ENCODE data around the gene ACOXL. TPM values are rescaled to one million over a fixed set of nuclear protein-coding genes. Genes with fewer than 3 reads are reported as not detected.

Gene ACOXL
- total and polyA plus RNA-seq, 2 of the 8 experiments (the other 6 are each of a cell fraction or from before 2014, with no cell fraction given), result 11.4 to 20.6 TPM

DNA sequence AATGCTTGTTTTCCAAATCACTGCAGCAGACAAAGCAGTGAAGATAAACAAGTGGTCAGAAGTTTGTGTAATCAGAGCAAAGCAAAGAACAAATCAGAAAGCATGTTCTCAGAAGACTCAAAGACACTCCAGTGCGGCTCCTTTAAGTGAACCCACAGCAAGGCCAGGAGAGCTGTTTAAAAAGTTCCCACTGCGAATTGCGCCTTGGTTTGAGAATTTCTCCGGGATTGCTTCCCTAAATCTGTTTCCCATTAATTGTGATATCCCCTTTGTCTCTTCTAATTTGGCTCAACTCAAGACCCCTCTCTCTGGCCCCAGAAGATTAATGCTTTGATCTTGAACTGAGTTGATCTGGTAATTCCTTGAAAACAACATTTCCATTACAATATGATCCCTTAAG, 265.9 kb downstream of the ACOXL start:
- H3K4ac ChIP-seq (replicated peaks; ENCODE audit: insufficient read length, low read depth, low read length), result no peak overlapping the region
- H2BK120ac ChIP-seq (replicated peaks; ENCODE audit: low read depth, low read length), result no peak overlapping the region
- no peak overlapping the region for H3K27ac ChIP-seq (ENCODE audit: low read depth, low read length)
- no peaks in the 10 kb centered on the region for H3K79me1 ChIP-seq (ENCODE audit: low read depth, low read length)
- POLR2A ChIA-PET (ENCODE audit: partially characterized antibody), result interaction anchor here (1.4 kb wide), 1 partner anchor 18 kb away, joined by 5 read pairs; no protein-coding TSS in a partner anchor
- H3K27me3 ChIP-seq (replicated peaks in 1 of 4; ENCODE audit: control insufficient read depth in 3 of 4, extremely low read depth in 1 of 4, insufficient read depth in 3 of 4, low read length in 3 of 4), result no peaks in the 10 kb centered on the region
- H4K20me1 ChIP-seq (replicated peaks in 1 of 2; ENCODE audit: control insufficient read depth in 1 of 2, insufficient read depth in 2 of 2, low read length in 2 of 2), result no peaks in the 10 kb centered on the region
- H3K36me3 ChIP-seq (ENCODE audit: control insufficient read depth in 2 of 4, insufficient read depth in 4 of 4, low read length in 3 of 4), result no peaks in the 10 kb centered on the region; a peak in 2 of 8 replicates
- H3K23me2 ChIP-seq (ENCODE audit: low read depth, low read length), result no peaks in the 10 kb centered on the region
- H3K4me3 ChIP-seq (ENCODE audit: extremely low read depth in 1 of 4, insufficient read depth in 2 of 4, low read depth in 3 of 4, low read length in 4 of 4), result no peak overlapping the region
- no peak overlapping the region for H2AFZ ChIP-seq (ENCODE audit: low read length)
- no peak overlapping the region for H2BK20ac ChIP-seq (ENCODE audit: low read length)
- H2BK5ac ChIP-seq (ENCODE audit: low read depth, low read length), result no peak overlapping the region
- H2AK5ac ChIP-seq (ENCODE audit: low read depth, low read length), result no peak overlapping the region
- no peaks in the 10 kb centered on the region; a peak in 1 of 7 replicates for H3K4me1 ChIP-seq (replicated peaks in 1 of 4; ENCODE audit: control insufficient read depth in 3 of 4, insufficient read depth in 4 of 4, low read length in 3 of 4)
- no peak overlapping the region for H3K14ac ChIP-seq (ENCODE audit: insufficient read length)
- H2BK12ac ChIP-seq (ENCODE audit: low read depth, low read length), result no peak overlapping the region
- 81% methylated on average over 4 of the region's 4 CpGs; no CpG with 5 or more reads in 1 of the 2 experiments for WGBS, 2 experiments (ENCODE audit: extremely low coverage in 1 of 2, insufficient coverage in 1 of 2, insufficient read length in 1 of 2, insufficient replicate concordance in 2 of 2, low coverage in 1 of 2, low lambda C conversion rate in 2 of 2, missing lambda C conversion rate in 1 of 2)
- H3K79me2 ChIP-seq (ENCODE audit: control insufficient read depth in 1 of 2, insufficient read depth in 2 of 2, low read length in 2 of 2), result no peaks in the 10 kb centered on the region
- CTCF ChIA-PET (ENCODE audit: partially characterized antibody), result interaction anchor here (0.8 kb wide), 1 partner anchor 119 kb away, joined by 3 read pairs; no protein-coding TSS in a partner anchor
- no peak overlapping the region for H2BK15ac ChIP-seq (ENCODE audit: low read length)
- FAIRE-seq (no peak), DNase-seq (ENCODE audit: low read depth in 1 of 2, low spot score in 2 of 2) (no peak)
- no peak overlapping the region for H3K18ac ChIP-seq (ENCODE audit: extremely low read depth, low read length)
- no peaks in the 10 kb centered on the region for H3K9me3 ChIP-seq (ENCODE audit: insufficient read depth in 2 of 2, low read depth in 1 of 2, low read length in 1 of 2)
- H3K4me2 ChIP-seq (ENCODE audit: insufficient read depth in 1 of 2, low read depth in 2 of 2, low read length in 2 of 2), result no peak overlapping the region
- H4K91ac ChIP-seq (replicated peaks; ENCODE audit: insufficient read length, low read length), result no peak overlapping the region
- no peak overlapping the region for H3K56ac ChIP-seq (replicated peaks; ENCODE audit: insufficient read length, low read depth, low read length)
- no peak overlapping the region for H4K8ac ChIP-seq (ENCODE audit: extremely low read depth, insufficient read depth, low read length)
- H3K9ac ChIP-seq (replicated peaks in 1 of 4; ENCODE audit: extremely low read depth in 1 of 4, low read depth in 3 of 4, low read length in 3 of 4), result no peak overlapping the region
- H3K23ac ChIP-seq (ENCODE audit: insufficient read length), result no peak overlapping the region
- H4K5ac ChIP-seq (ENCODE audit: insufficient read length, low read depth, low read length), result no peak overlapping the region
- TF ChIP-seq, protein P1, sequence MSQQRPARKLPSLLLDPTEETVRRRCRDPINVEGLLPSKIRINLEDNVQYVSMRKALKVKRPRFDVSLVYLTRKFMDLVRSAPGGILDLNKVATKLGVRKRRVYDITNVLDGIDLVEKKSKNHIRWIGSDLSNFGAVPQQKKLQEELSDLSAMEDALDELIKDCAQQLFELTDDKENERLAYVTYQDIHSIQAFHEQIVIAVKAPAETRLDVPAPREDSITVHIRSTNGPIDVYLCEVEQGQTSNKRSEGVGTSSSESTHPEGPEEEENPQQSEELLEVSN (IDR thresholded peaks at IDR 0.05), result no peak
- TF ChIP-seq MAX (IDR thresholded peaks at IDR 0.05) (no peak), ATF3 (IDR thresholded peaks at IDR 0.05; ENCODE audit: insufficient read depth, low read depth, low read length) (no peak), SRF (IDR thresholded peaks at IDR 0.05; ENCODE audit: low read depth, low read length) (no peak), CHD1 (IDR thresholded peaks at IDR 0.05; ENCODE audit: low read depth, low read length) (no peak), CEBPB (IDR thresholded peaks at IDR 0.05; ENCODE audit: low read depth, low read length) (no peak), EGR1 (IDR thresholded peaks at IDR 0.05; ENCODE audit: borderline replicate concordance, low read depth, low read length) (no peak), POU5F1 (IDR thresholded peaks at IDR 0.05; ENCODE audit: low read depth, low read length) (no peak), HDAC2 (IDR thresholded peaks at IDR 0.05; ENCODE audit: borderline replicate concordance in 1 of 2, low read depth in 2 of 2, low read length in 2 of 2) (no peak), RNF2 (IDR thresholded peaks at IDR 0.05; ENCODE audit: borderline replicate concordance, low read depth, low read length, missing control alignments, poor library complexity, severe bottlenecking) (no peak), TAF1 (IDR thresholded peaks at IDR 0.05; ENCODE audit: low read depth, low read length) (no peak), CTBP2 (IDR thresholded peaks at IDR 0.05; ENCODE audit: borderline replicate concordance, insufficient read depth, insufficient read length, low read length) (no peak), POLR2A (IDR thresholded peaks at IDR 0.05; ENCODE audit: control extremely low read depth in 1 of 2, low read depth in 2 of 2, low read length in 2 of 2) (no peak)
